Measurements from ENCODE around the gene NSUN7.

- TF ChIP-seq CTCF (IDR thresholded peaks at IDR 0.05) (no peak), POLR2A (IDR thresholded peaks at IDR 0.05) (no peak), POLR2AphosphoS5 (IDR thresholded peaks at IDR 0.05) (no peak)
These were observed 89.0 kb downstream of the NSUN7 start for GRCh38 chr4:40838742-40839141.

All from gastroesophageal sphincter (tissue), 3 donors.